PC-9 (cell line): ENCODE data around the gene CHRNE. TPM values are rescaled to one million over a fixed set of nuclear protein-coding genes. Genes with fewer than 3 reads are reported as not detected.

Experiments used
- BruUV-seq: library from RNA; stranded (reverse); fragments of 400-500 nt; replicated peaks from 2 replicates; lab custom pipeline; 2021; lab: Mats Ljungman, UMichigan
- CTCF ChIA-PET: fragments of 300-600 bp; sonication (Branson Sonifier 250); formaldehyde crosslinking; loops from one replicate; lab custom pipeline; 2022; ENCODE audit warnings: antibody characterized with exemption; lab: Charles Lee
- POLR2A ChIA-PET: fragments of 300-600 bp; sonication (Branson Sonifier 250); formaldehyde crosslinking; loops from one replicate; lab custom pipeline; 2022; ENCODE audit warnings: antibody characterized with exemption; ENCODE audit not compliant: unreplicated experiment; lab: Charles Lee
- DNase-seq, 2 experiments: peaks; one replicate each; pipeline versions ENCODE4 v3.0.0 to v3.0.0-alpha.2; 2015 to 2022; ENCODE audit warnings: mixed read lengths in 1 of 2
- H2AFZ ChIP-seq: fragments of 200-600 bp; sonication (generic); 2 replicates; pipeline ENCODE4 v1.8.1; 2017; ENCODE audit warnings: antibody characterized with exemption
- H3F3A ChIP-seq: fragments of 200-600 bp; sonication (generic); 2 replicates; pipeline ENCODE4 v1.8.1; 2017; ENCODE audit warnings: antibody characterized with exemption, mild to moderate bottlenecking, low read depth; ENCODE audit not compliant: insufficient read depth
- H3K27ac ChIP-seq: fragments of 200-600 bp; sonication (generic); 2 replicates; pipeline ENCODE4 v1.6.1; 2016; ENCODE audit warnings: mixed run types
- H3K27me3 ChIP-seq: fragments of 200-600 bp; sonication (generic); 2 replicates; pipeline ENCODE4 v1.6.1; 2016; ENCODE audit warnings: low read depth, mixed run types; ENCODE audit not compliant: insufficient read depth
- H3K36me3 ChIP-seq: fragments of 200-600 bp; sonication (generic); 2 replicates; pipeline ENCODE4 v1.6.1; 2016; ENCODE audit warnings: low read depth, mixed run types
- H3K4me1 ChIP-seq: fragments of 200-600 bp; sonication (generic); replicated peaks from 2 replicates; pipeline ENCODE4 v1.6.1; 2016; ENCODE audit warnings: mixed run types; ENCODE audit not compliant: insufficient read depth
- H3K4me2 ChIP-seq: fragments of 200-600 bp; sonication (generic); 2 replicates; pipeline ENCODE4 v1.6.1; 2017; ENCODE audit warnings: mixed run types
- H3K4me3 ChIP-seq: fragments of 200-600 bp; sonication (generic); 2 replicates; pipeline ENCODE4 v1.6.1; 2016; ENCODE audit warnings: mixed run types
- H3K79me2 ChIP-seq: fragments of 200-600 bp; sonication (generic); 2 replicates; pipeline ENCODE4 v1.6.1; 2017; ENCODE audit warnings: low read depth, mixed run types
- H3K9me2 ChIP-seq: fragments of 200-600 bp; sonication (generic); 2 replicates; pipeline ENCODE4 v1.8.1; 2017; ENCODE audit warnings: mild to moderate bottlenecking; ENCODE audit not compliant: insufficient read depth
- H3K9me3 ChIP-seq: fragments of 200-600 bp; sonication (generic); 2 replicates; pipeline ENCODE4 v1.8.1; 2016; ENCODE audit warnings: low read depth; ENCODE audit not compliant: insufficient read depth
- H4K20me1 ChIP-seq: fragments of 200-600 bp; sonication (generic); 2 replicates; pipeline ENCODE4 v1.8.1; 2017; ENCODE audit not compliant: insufficient read depth
- EZH2 ChIP-seq: fragments of 200-600 bp; sonication (generic); IDR thresholded peaks from 2 replicates; pipeline ENCODE4 v1.8.0; 2017; ENCODE audit warnings: antibody characterized with exemption, low read depth
- intact Hi-C: fragments of 100-400 bp; cut with micrococcal nuclease; formaldehyde crosslinking; loops from one replicate; pipeline ENCODE4 v1.10.0; 2022; ENCODE audit not compliant: unreplicated experiment
- total RNA-seq: library from RNA; stranded (reverse); gene quantifications from 2 replicates; pipeline ENCODE4 v1.2.3, GENCODE V29; 2021
- TF ChIP-seq, protein P1 (sequence below): fragments of 200-600 bp; sonication (generic); conservative IDR thresholded peaks from 2 replicates; pipeline ENCODE4 v1.6.1; 2017; ENCODE audit warnings: mixed run types, antibody characterized with exemption, mild to moderate bottlenecking, moderate library complexity

CHRNE gene
- total RNA-seq, 1 experiment from 2014 or later: 0.24 TPM

DNA sequence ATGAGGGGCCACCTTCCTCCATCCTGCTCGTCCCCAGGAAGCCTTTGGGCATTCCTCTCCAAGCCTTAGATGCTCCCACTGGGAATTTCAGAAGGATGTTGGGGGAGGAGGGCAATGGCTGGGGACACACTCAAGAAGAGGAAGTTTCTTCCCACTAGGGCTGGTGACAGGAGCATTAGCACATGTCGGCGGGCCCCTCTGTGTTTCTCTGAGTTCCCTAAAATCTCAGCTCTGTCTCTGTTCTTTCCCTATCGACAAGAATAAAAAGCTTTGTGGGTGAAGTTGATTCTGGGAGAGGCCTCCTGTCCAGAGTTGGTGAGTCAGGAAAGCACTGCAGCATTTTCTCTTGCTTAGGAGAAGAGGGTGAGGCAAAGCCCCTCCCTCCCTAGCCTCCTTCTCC, 23.3 kb downstream of the CHRNE start:
- no peak overlapping the region for H3K4me3 ChIP-seq
- H3K9me3 ChIP-seq: no peaks in the 10 kb centered on the region
- ChIA-PET POLR2A (interaction anchor here (0.6 kb wide), 1 partner anchor 171 kb away, joined by 5 read pairs; no protein-coding TSS in a partner anchor), CTCF (no interaction called here)
- H3K27me3 ChIP-seq: no peaks in the 10 kb centered on the region
- TF ChIP-seq, protein P1, sequence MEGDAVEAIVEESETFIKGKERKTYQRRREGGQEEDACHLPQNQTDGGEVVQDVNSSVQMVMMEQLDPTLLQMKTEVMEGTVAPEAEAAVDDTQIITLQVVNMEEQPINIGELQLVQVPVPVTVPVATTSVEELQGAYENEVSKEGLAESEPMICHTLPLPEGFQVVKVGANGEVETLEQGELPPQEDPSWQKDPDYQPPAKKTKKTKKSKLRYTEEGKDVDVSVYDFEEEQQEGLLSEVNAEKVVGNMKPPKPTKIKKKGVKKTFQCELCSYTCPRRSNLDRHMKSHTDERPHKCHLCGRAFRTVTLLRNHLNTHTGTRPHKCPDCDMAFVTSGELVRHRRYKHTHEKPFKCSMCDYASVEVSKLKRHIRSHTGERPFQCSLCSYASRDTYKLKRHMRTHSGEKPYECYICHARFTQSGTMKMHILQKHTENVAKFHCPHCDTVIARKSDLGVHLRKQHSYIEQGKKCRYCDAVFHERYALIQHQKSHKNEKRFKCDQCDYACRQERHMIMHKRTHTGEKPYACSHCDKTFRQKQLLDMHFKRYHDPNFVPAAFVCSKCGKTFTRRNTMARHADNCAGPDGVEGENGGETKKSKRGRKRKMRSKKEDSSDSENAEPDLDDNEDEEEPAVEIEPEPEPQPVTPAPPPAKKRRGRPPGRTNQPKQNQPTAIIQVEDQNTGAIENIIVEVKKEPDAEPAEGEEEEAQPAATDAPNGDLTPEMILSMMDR: no peak
- TF ChIP-seq EZH2: no peak
- H3K9me2 ChIP-seq: no peaks in the 10 kb centered on the region
- no peak overlapping the region for H2AFZ ChIP-seq
- no TSS peak for BruUV-seq
- intact Hi-C loops: no loop called here
- H3K36me3 ChIP-seq: no peaks in the 10 kb centered on the region
- no peak for DNase-seq
- peaks cover 7% of the 10 kb centered on the region; the same call in 1 of the 2 replicates for H3F3A ChIP-seq
- no peak overlapping the region for H3K4me2 ChIP-seq
- no peak overlapping the region for H3K27ac ChIP-seq
- H3K79me2 ChIP-seq: 0 out of 2 replicates have a peak, but pooled peaks cover 2% of the 10 kb centered on the region
- H3K4me1 ChIP-seq: no peaks in the 10 kb centered on the region
- H4K20me1 ChIP-seq: peaks cover 15% of the 10 kb centered on the region

DNA sequence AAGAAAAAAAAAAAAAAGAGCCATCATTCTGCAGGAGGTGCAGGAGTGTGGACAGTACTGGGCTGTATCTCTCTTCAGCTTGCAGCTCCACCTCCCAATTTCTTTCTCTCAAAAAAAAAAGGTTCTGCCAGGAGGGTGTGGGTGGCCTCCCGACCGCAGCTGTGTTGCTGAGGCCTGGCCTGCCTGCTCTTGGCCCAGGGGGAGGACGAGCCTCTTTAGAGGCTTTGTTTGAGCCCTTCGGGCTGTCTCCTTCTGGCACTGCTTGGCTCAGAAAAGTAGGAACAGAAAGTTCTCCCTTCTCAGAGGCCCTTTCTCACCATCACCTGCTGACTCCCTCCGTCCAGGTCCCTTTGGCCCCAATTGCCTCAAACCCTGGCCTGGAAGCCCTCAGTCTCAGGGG, 25.8 kb downstream of the CHRNE start:
- CTCF ChIA-PET: interaction anchor here (0.6 kb wide), 1 partner anchor 44 kb away, joined by 4 read pairs; no protein-coding TSS in a partner anchor

DNA sequence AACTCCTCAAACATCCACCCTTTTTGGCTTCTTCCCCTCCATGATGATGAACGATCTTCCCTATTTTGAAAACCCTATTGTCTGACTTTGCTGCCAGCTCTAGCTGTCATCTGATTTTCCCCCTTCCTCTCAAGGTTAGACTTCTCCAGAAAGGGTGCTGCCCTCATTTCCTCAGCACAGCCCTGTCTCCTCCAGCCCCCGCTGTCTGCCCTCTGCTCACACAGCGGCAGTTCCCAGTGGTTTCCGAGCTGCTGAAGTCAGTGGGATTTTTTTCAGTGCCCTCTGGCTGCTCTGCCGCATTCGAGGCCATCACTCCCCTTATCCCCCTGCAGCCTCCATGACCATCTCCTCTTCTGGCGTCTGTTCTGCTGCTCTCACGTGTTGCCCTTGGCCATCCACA, 30.1 kb downstream of the CHRNE start:
- H3K4me1 ChIP-seq: no peaks in the 10 kb centered on the region
- no peaks in the 10 kb centered on the region for H3K9me2 ChIP-seq
- no peak overlapping the region for H3K4me3 ChIP-seq
- CTCF ChIA-PET: no interaction called here
- no TSS peak for BruUV-seq
- TF ChIP-seq, protein P1: no peak
- TF ChIP-seq EZH2: no peak
- no peak overlapping the region for H3K4me2 ChIP-seq
- H3K27me3 ChIP-seq: no peaks in the 10 kb centered on the region
- no peak overlapping the region for H2AFZ ChIP-seq
- no peak overlapping the region for H3K27ac ChIP-seq
- 0 out of 2 replicates have a peak, but pooled peaks cover 4% of the 10 kb centered on the region for H3F3A ChIP-seq
- DNase-seq: no peak
- intact Hi-C loops: no loop called here
- POLR2A ChIA-PET: interaction anchor here (0.7 kb wide), 1 partner anchor 67 kb away, joined by 5 read pairs; the partner anchor contains the start of gene RNF167
- no peaks in the 10 kb centered on the region for H3K9me3 ChIP-seq
- H4K20me1 ChIP-seq: peaks cover 15% of the 10 kb centered on the region
- H3K36me3 ChIP-seq: no peaks in the 10 kb centered on the region
- H3K79me2 ChIP-seq: 0 out of 2 replicates have a peak, but pooled peaks cover 9% of the 10 kb centered on the region

More for the DNA sequence above, 25.8 kb downstream of the CHRNE start:
- Histone ChIP-seq H3K27me3 (no peaks in the 10 kb centered on the region), H3K79me2 (0 out of 2 replicates have a peak, but pooled peaks cover 6% of the 10 kb centered on the region), H3K36me3 (no peaks in the 10 kb centered on the region), H3K9me3 (no peaks in the 10 kb centered on the region), H3K9me2 (no peaks in the 10 kb centered on the region), H3K4me2 (no peak overlapping the region), H3K27ac (no peak overlapping the region), H3K4me3 (no peak overlapping the region), H2AFZ (no peak overlapping the region), H3F3A (peaks cover 5% of the 10 kb centered on the region; the same call in 1 of the 2 replicates), H4K20me1 (peaks cover 13% of the 10 kb centered on the region), H3K4me1 (no peaks in the 10 kb centered on the region)
- BruUV-seq: no TSS peak
- no peak for DNase-seq
- intact Hi-C loops: no loop called here
- TF ChIP-seq, protein P1: no peak
- TF ChIP-seq EZH2: no peak
- POLR2A ChIA-PET: interaction anchor here (0.6 kb wide), 1 partner anchor 54 kb away, joined by 13 read pairs; no protein-coding TSS in a partner anchor
